ENCODE results near the gene FCHSD2.

GRCh38 chr11:72812604-72812966 lies 329.5 kb downstream of the FCHSD2 start:
- TF ChIP-seq POLR2A (IDR thresholded peaks at IDR 0.05; ENCODE audit: low read depth, low read length), result no peak
- no peak for TF ChIP-seq POLR2AphosphoS5 (IDR thresholded peaks at IDR 0.05; ENCODE audit: low read depth, low read length)

All from GM12891 (cell line).